ENCODE results near the gene ANKRD17.
A peak's percentile ranks its signal among the peaks of the same experiment; 100 is the strongest.
"Not testable (repeated sequence)": the region's sequence is repeated elsewhere in the genome, so short reads cannot be mapped to it uniquely, and the experiment has no call there.

ANKRD17 gene

DNA sequence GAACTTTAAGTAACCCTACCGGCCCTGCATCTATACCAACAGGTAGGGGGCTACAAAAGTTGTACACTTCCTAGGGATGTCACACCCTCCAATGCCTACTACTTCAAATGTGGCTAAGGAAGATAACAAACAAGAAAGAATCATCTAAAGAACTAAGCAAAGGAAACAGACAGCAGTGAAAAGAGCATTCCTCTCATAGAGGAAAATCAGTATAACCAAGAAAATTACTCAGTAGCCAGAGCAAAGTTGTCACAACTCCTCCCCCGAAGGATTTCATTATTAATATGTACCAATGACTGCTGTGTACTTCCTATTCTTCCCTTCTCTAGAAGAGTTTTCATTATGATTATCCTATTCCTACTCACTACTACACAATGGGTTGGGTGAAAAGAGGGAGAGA is 12.6 kb downstream of the ANKRD17 start:
- DNase-seq (ENCODE audit: low spot score), result no peak

DNA sequence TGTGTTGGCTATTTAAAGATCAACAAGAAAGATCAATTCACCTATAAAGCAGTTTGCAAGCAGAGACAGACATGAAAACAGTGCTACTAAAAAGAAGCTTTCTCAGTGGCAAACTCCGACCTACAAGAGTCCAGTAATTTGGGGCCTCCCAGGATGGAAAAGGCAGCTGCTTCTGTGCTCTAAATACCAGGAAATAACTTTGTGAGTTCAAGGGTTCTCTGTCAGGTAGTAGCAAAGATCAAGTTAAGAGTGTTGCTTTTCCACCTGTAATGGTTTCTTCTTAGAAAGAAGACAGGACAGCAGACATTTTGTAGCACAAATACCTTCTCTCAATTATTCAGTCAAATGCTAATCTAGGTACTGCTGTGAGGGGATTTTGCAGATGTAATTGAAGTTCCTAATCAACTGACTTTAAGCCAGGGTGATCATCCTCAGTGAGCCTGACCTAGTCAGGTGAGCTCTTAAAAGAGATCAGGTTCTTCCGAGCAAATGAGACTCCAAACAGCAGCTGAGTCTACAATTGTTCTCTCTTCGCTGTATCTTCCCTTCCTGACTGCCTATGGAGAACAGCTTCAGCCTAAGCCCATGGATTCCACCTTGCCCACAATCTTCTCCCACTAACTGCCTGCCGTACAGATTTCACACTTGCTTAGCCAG is 13.5 kb downstream of the ANKRD17 start:
- DNase-seq (ENCODE audit: low spot score), result no peak

DNA sequence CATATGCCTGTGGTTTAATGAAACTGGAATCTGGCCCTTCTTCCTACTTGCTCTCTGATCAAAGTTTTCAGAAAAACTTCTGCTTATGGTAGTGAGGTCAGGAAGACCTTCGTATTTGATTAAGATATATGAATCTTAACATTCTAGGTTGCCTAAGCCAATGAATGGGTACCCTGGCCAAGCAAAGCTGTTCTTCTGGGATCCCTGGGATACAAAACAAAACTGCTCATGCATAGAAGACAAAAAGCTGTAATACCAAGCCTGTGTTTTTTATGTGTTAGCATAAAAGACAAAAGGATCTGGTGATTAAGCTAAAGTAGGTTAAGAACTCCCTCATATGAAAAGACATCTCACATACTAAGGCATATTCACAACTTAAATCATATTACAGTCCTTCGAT is 21.6 kb downstream of the ANKRD17 start:
- DNase-seq (ENCODE audit: low spot score), result no peak

DNA sequence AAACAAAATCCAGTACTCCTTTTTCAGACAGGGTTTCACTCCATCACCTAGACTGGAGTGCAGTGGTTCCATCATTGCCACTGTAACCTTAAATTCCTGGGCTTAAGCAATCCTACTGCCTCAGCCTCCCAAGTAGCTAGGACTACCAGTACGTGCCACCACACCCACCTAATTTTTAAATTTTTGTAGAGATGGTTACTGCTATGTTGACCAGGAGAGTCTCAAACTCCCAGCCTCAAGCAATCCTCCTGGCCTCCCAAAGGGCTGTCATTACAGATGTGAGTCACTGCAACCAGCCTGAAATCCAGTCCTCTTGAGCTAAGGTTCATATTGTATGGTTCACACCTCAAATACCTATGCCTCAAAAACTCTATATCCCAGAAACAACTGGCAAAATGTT is 22.4 kb downstream of the ANKRD17 start:
- no peak for DNase-seq (ENCODE audit: low spot score)

DNA sequence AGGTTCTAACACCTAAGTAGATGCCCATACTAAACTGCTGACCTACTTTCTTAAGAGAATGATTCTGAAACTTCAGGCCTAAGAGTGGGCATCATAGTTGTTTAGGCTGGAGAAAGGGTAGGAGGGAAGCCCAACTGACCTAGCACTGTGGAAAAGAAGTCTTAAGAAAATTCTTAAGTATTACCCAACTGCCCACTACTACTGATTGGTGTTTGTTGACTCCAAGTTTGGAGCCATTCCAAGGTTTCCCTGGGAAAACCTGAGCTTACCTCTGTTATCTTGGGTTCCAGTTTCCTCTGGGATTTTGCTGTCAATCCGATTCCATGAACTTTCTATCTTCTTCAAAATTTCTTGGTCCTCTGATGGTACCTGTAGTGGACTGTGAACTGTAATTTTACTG is 23.9 kb downstream of the ANKRD17 start:
- no peak for DNase-seq (ENCODE audit: low spot score)

DNA sequence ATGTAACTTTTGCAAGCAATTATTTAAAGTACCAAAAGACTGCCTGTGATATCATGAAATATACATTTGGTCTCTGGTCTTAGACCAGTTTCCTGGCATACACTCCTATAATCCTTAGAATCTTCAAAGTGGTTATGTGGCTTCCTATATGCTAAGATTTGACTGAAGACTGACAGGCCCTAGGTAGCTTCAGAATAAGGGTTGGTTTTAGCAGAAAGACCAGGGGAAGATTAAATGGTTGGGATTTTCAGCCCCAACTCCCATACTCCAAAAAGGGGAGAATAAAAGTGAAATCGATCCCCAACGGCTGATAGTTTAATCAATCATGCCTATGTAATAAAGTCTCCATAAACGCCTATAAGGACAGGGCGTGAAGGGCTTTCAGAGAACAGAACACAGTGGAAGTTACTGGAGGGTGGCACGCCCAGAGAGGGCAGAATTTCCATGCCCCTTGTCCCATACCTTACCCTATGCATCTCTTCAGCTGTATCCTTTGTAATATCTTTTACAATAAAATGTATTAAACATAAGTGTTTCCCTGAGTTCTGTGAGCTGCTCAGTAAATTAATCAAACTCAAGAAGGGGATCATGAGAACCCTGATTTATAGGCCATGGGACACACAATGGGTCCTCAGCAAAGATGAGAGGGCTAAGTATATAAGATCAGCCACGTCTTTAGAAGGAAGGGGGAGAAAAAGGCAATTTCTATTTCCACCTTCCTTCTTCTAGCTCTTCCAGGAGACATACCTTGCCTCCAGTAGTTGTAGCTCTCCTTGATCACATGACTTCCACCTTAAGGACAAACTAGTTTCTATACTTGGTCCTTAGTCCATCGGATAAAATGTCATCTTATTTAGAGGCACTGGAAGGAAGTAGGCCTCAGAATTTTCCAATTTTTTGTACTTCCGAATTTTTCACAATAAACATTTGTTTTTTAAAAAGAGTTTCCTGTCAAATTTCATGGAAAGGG is 26.8 kb downstream of the ANKRD17 start:
- DNase-seq (ENCODE audit: low spot score), result no peak

DNA sequence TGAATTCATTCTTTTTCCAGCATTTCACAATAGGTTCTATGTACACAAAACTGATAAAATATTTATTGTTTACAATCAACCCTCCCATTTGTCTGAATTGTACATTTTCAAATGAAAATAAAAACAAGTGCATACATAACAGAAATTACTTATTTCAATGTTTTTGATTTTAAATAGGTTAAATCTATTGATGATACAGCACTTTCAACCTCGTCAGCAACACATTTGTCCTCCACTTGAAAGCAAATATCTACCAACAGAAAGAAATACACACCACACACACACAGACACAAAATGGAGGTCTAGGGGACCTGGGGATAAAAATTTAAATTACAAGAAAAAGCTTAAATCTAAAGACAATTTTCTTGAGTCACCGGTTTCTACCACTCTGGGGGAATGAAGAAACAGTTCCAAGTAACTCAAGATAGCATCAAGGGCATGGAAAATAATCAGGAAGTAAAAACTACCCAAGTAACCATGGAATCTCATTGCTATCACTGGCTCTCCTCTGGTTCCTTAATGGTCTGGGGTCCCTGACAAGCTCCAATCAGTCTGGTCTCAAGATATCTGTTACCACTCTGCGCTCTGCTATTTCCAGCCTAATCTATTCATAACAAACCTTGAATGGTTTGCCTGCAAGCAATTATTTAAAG is 27.6 kb downstream of the ANKRD17 start:
- no peak for DNase-seq (ENCODE audit: low spot score)

DNA sequence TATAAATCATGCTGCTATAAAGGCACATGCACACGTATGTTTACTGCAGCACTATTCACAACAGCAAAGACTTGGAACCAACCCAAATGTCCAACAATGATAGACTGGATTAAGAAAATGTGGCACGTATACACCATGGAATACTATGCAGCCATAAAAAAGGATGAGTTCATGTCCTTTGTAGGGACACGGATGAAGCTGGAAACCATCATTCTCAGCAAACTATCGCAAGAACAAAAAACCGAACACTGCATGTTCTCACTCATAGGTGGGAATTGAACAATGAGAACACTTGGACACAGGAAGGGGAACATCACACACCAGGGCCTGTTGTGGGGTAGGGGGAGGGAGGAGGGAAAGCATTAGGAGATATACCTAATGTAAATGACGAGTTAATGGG is 29.8 kb downstream of the ANKRD17 start:
- DNase-seq (ENCODE audit: low spot score), result not testable (repeated sequence)

DNA sequence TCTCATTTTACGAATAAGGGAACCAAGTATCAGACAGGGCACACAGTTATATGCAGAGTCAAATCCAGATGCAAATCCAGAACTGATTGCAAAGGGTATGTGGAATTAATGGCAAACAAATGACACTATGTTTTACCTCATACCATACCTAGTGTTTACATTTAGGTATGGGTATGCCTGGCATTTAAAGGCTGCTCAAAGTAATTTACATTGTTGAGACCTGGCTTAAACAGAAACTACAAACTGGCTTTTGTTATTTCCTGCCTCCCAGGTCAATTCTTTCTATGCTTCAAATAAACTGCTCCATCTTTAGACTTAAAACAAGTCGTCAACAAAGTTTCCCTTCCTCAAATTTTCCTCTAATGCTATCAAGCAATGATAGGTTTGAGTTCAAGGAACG is 33.7 kb downstream of the ANKRD17 start:
- DNase-seq (ENCODE audit: low spot score), result no peak

DNA sequence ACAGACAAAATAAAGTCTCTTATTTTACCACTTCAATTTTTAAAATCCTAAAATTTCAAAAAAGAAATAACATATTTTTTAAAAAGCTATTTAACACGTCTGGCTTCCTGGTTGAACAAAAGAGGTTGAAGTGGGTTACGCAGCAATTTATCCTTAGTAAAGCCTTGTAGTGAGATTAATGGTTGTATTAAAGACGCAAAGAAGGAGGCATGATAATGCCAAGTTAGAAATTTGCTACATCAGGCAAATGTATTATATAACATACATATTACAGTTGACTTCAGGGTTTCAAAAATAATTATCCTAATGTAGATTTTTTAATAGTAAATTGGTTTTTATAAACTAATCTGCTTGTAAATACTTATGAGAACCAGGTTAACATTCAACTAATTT is 35.3 kb downstream of the ANKRD17 start:
- DNase-seq (ENCODE audit: low spot score), result no peak

DNA sequence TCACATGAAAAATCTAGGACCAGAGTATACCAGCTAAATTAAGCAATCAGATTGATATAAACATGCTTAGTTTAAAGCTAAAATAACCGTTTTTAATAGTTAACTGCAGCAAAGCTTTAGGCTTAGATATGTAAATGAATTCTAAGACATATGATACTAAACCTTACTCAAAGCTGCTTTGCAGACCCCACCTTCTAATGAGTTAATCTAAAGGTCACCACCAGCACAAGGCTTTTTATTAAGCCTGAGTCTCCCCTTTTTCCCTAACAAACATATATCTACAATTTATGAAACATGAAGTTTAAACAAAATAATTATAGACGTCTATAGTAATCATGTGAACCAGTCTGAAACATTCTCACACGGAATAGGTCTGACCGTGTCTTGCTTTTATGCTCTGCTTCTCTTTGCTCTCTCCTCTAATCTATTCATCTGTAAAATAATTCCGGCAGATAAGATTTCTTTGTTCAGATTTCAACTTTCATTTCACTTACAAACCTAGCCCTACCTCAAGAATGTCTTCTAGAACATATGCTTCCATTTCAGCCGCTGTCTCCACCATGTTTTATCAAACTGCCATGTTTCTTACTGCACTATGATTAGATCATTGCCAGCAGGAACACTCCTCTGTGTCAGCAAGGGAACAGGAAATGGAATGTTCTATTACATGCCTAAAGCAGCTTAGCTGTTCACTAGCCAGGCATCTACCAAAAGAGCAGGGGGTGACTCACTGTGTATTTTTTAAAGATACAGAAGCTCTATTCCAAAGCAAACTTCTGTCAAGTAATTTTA is 35.9 kb downstream of the ANKRD17 start:
- DNase-seq (ENCODE audit: low spot score), result peak; percentile 95

DNA sequence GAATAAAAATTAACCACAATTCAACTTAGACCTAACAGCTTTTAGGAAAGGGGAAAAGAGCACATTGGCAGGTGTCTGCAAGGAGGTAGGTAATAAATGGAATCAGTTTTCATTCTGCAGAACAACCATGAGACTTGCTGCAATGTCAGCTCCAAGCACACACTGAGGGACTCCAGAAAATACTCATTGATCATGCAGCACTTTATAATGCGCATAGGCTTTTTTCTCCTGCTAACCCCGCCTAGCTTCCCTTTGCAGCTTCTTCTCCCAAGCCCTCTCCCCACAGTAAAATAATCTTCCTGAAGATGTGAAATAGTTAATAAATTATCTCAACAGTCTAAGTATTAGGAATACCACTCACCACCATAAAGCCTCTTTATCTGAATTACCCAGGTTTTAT is 36.9 kb downstream of the ANKRD17 start:
- DNase-seq (ENCODE audit: low spot score), result no peak

DNA sequence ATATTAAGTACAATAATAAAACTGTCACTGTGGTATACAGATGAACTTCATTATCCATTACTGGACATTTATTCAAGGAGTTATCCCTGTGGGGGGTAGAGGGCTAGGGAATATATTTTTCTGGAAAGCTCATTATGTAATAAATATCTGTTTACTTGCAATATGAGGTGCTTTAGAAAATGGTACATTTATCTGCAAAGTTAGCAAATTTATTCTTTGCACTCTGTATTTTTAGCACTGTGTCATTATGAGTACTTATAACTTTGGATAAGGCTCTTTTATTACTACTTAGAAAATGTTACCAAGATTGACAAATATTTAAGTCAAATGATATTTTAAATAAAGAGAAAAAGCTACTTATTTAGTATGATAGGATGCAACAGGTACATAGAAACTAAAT is 37.8 kb downstream of the ANKRD17 start:
- no peak for DNase-seq (ENCODE audit: low spot score)

DNA sequence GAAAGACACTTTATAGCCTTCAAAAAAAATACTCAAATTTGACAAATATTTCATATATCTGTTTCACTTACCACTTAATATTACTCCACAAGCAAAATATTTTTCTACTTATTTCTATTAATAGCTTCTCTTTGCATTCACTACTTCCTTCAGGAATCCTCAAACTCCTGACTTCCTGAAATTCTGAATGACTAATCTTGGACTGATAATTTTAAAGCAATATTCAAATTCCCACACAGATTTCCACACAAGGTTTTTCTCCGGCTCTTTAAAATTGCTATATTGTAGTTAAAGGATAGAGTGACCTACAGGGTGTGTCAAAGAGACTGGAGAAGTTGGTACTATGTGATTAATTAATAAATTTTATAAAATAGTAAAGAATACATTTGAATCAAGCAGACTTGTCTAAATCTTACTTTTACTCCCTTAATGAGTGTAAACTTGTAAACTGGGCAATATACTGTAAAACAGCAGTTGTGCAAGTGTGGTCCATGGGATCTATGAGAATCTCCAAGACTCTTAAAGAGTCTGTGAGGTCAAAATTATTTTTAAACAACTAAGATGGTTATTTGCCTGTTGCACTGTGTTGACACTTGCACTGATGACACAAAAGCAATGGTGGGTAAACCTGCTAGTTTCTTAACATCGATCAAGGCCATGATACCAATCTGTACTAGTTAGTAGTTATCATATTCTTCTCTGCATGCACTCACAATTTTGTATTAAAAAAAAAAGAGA is 44.5 kb downstream of the ANKRD17 start:
- no peak for DNase-seq (ENCODE audit: low spot score)

DNA sequence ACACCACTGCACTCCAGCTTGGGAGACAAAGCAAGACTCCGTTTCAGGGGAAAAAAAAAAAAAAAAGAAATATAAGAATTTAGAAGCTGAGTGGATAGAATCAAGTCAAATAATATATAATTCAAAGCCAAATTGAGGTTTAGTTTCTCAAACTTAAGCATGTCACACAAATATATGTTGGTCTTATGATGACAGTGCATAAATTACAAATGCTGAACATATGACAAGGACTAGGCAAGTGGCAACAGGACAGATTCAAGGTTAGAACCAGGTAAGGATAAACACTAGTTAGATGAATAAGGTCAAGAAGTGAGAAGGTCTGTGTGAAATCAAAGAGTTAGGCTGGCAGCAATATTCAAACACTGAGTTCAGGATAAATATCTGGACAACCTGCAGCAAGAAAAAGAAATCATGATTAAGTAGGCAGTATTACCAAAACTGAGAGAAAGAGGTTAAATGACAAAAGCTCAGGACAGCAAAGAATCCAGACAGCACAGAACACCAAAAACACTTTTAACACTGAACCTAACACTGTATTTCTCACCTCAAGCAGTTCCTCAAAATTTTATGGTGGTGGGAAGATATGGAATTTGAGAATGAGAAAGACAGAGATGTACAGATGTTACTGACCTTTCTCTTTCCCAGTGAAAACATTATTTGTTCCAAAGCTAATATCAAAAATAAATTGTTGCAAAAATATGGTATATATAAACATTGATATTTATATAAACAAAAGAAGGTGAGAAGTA is 45.4 kb downstream of the ANKRD17 start:
- no peak for DNase-seq (ENCODE audit: low spot score)

DNA sequence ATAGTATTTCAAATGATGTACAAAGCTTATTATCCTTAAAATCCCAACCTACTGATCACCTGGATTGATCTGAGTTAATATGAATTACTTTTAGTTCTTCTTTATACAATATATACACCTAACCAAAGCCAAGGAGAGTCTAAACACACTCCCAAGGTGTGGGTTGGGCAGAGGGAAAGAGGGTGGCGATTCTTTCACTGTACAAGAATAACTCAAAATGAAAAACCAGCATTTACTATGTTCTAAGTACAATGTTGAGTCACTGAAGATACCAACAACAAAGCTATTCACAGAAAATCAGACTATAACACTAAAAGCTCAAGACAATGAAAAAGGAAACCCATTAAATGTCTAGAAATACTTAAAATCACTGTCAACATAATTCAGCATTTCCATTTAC is 46.6 kb downstream of the ANKRD17 start:
- DNase-seq (ENCODE audit: low spot score), result no peak

DNA sequence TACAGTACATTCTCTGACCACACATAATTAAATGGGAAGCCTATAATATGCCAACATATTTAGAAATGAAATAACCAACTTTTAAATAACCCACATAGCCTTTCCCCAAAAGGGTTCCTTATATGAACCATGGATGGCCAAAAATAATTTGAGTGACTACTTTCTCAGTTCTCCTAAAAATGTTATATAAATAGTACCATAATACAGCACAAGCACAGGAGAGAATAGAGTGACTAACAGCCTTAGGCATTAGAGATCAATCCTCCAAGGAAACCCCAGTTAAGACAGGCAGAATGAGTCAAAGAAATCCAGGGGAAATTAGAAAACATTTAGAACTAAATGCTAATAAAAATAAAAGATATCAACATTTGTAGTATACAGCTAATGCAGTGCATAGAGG is 50.2 kb downstream of the ANKRD17 start:
- DNase-seq (ENCODE audit: low spot score), result no peak

DNA sequence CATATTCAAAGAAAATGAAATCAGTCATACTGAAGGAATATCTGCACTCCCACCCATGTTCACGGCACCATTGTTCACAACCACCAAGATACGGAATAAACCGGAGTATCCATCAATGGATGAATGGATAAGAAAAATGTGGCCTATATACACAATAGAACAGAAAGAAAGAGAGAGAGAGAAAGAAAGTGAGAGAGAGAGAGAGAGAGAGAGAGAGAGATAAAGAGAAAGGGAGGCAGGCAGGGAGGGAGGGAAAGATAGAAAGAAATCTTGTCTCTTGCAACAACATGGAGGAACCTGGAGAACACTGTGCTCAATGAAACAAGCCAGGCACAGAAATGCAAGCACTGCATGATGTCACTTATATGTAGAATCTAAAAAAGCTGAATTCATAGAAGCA is 52.4 kb downstream of the ANKRD17 start:
- DNase-seq (ENCODE audit: low spot score), result no peak

DNA sequence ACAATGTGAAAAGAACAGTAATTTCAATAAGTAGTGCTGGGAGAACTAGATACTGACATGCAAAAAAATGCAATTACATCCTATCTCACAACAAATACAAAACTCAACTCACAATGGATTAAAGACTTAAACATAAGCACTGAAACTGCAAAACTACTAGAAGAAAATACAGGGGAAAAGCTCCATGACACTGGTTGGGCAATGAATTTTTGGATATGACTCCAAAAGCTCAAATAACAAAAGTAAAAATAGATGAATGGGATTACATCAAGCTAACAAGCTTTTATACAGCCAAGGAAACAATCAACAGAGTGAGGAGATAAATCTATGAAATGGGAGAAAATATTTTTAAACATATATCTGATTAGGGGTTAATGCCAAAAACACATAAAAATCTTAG is 53.1 kb downstream of the ANKRD17 start:
- DNase-seq (ENCODE audit: low spot score), result no peak

DNA sequence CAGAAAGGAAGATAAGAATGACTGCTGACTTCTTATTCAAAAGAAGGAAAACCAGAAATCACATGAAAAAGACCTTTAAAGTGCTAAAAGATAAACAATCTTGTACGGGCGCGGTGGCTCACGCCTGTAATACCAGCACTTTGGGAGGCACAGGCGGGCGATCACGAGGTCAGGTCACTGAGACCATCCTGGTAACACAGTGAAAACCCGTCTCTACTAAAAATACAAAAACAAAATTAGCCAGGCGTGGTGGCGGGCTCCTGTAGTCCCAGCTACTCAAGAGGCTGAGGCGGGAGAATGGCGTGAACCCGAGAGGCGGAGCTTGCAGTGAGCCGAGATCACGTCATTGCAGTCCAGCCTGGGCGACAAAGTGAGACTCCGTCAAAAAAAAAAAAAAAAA is 54.6 kb downstream of the ANKRD17 start:
- DNase-seq (ENCODE audit: low spot score), result not testable (repeated sequence)

DNA sequence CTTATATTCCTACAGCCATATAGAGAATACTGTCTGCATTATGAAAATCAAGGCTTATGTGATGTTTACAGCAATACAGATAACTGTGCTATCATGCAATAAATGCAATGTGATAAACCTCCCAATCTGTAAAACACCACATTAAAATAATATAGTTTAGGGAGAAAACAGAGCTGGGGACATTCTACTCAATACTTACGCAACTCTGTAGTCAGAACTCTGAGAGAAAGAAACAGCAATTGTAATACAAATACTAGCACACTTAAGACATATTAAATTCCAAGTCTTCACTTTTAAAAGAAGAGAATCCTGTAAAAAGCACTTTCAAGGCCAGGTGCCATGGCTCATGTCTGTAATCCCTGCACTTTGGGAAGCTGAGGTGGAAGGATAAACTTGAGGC is 61.4 kb downstream of the ANKRD17 start:
- DNase-seq (ENCODE audit: low spot score), result no peak

All from Ammon's horn (tissue), 1 donor.